Vagina (tissue), 2 donors: ENCODE results near the gene KIF5A. TPM values are rescaled to one million over a fixed set of nuclear protein-coding genes. Genes with fewer than 3 reads are reported as not detected.

ENCODE experiments used
- DNase-seq, 2 donors: peaks; one replicate each; pipeline ENCODE4 v3.0.0-alpha.2; 2017; ENCODE audit errors: extremely low spot score in 2 of 2
- H3K27ac ChIP-seq: fragments of 200-600 bp; sonication (generic); one replicate; pipeline ENCODE4 v1.5.1; 2019
- H3K27me3 ChIP-seq: fragments of 200-600 bp; sonication (generic); one replicate; pipeline ENCODE4 v1.5.1; 2019
- H3K36me3 ChIP-seq, 2 donors: fragments of 200-600 bp; sonication (generic); one replicate each; pipeline ENCODE4 v1.5.1; 2017 to 2019
- H3K4me1 ChIP-seq: fragments of 200-600 bp; sonication (generic); one replicate; pipeline ENCODE4 v1.5.1; 2019
- H3K4me3 ChIP-seq, 2 donors: fragments of 200-600 bp; sonication (generic); 1 replicate in 1 of 2; 2 replicates in 1 of 2; pipeline ENCODE4 v1.5.1; 2016 to 2019
- H3K9me3 ChIP-seq: fragments of 200-600 bp; sonication (generic); one replicate; pipeline ENCODE4 v1.5.1; 2019
- CTCF ChIP-seq, 3 experiments: fragments of 450-650 bp in 2 of 3; fragments of 200-600 bp in 1 of 3; sonication (generic) in 1 of 3; IDR thresholded peaks; one replicate each; pipeline ENCODE4 v1.5.1; 2017 to 2019; ENCODE audit warnings: antibody characterized with exemption in 3 of 3, mild to moderate bottlenecking in 2 of 3, moderate library complexity in 2 of 3
- POLR2A ChIP-seq, 2 donors: fragments of 450-650 bp; IDR thresholded peaks; one replicate each; pipeline ENCODE4 v1.6.1; 2017; ENCODE audit warnings: antibody characterized with exemption in 2 of 2, mild to moderate bottlenecking in 2 of 2, moderate library complexity in 2 of 2
- POLR2AphosphoS5 ChIP-seq, 2 donors: sonication (generic); formaldehyde crosslinking; IDR thresholded peaks; one replicate each; pipeline ENCODE4 v1.9.0; 2017; ENCODE audit warnings: antibody characterized with exemption in 2 of 2, mild to moderate bottlenecking in 2 of 2, low read depth in 1 of 2; ENCODE audit not compliant: insufficient read depth in 1 of 2
- intact Hi-C: fragments of 100-400 bp; cut with DNase I; formaldehyde crosslinking; loops from one replicate; pipeline ENCODE4 v1.15.1; 2023
- total RNA-seq: library from RNA; depleted of rRNA; stranded (reverse); fragments of >200 nt; gene quantifications from one replicate; pipeline ENCODE4 v1.2.3, GENCODE V29; 2016

Gene KIF5A
- total RNA-seq, 1 donor from 2014 or later = 4.4 TPM

GRCh38 chr12:57604454-57604991 is 54.7 kb downstream of the KIF5A start, which contains the start of gene DTX3:
DTX3 (plus strand) TSS chr12:57604824; CDS start chr12:57606518, 1,694 bp downstream.
- peaks cover 26% of the 10 kb centered on the region for H3K4me1 ChIP-seq
- peak within 1 kb of the TSS; percentile 99 for H3K27ac ChIP-seq
- TF ChIP-seq POLR2A (IDR thresholded peaks at IDR 0.05) (no peak), CTCF (IDR thresholded peaks at IDR 0.05) (no peak), POLR2AphosphoS5 (IDR thresholded peaks at IDR 0.05; ENCODE audit: insufficient read depth in 1 of 2, low read depth in 1 of 2) (peak in 1 of 2 donors; percentile 39)
- peaks cover 0 to 20% of the 10 kb centered on the region in 2 donors for H3K36me3 ChIP-seq
- peak within 1 kb of the TSS; percentile 64 to 76 for H3K4me3 ChIP-seq
- no peaks in the 10 kb centered on the region for H3K9me3 ChIP-seq
- no peak for DNase-seq
- intact Hi-C loops = loop anchor here (2.0 kb wide), 1 partner anchor 84 kb away; the partner anchor contains the start of gene DDIT3
- no peaks in the 10 kb centered on the region for H3K27me3 ChIP-seq

- TF ChIP-seq CTCF (IDR thresholded peaks at IDR 0.05) (no peak), POLR2AphosphoS5 (IDR thresholded peaks at IDR 0.05; ENCODE audit: insufficient read depth in 1 of 2, low read depth in 1 of 2) (no peak), POLR2A (IDR thresholded peaks at IDR 0.05) (no peak)
- Histone ChIP-seq H3K36me3 (peaks cover 0 to 13% of the 10 kb centered on the region in 2 donors), H3K4me3 (peak overlapping the region; percentile 64 to 76), H3K4me1 (peaks cover 26% of the 10 kb centered on the region), H3K27me3 (no peaks in the 10 kb centered on the region), H3K27ac (peak overlapping the region; percentile 99), H3K9me3 (no peaks in the 10 kb centered on the region)
- intact Hi-C loops = loop anchor here (2.0 to 5.0 kb wide), 2 partner anchors 84 to 1992 kb away; partner anchors contain the start of genes DDIT3 and SLC16A7
- no peak for DNase-seq
These were observed 55.4 kb downstream of the KIF5A start for GRCh38 chr12:57604992-57605810.

GRCh38 chr12:57605811-57606311 is 56.0 kb downstream of the KIF5A start:
- peaks cover 28% of the 10 kb centered on the region for H3K4me1 ChIP-seq

GRCh38 chr12:57606399-57606798 is 56.6 kb downstream of the KIF5A start:
- H3K27ac ChIP-seq = peak overlapping the region; percentile 99
- intact Hi-C loops = loop anchor here (5.0 kb wide), 1 partner anchor 1991 kb away; the partner anchor contains the start of gene SLC16A7
- no peaks in the 10 kb centered on the region for H3K27me3 ChIP-seq
- no peak for TF ChIP-seq POLR2AphosphoS5 (IDR thresholded peaks at IDR 0.05; ENCODE audit: insufficient read depth in 1 of 2, low read depth in 1 of 2)
- TF ChIP-seq CTCF (IDR thresholded peaks at IDR 0.05) = no peak
- no peak for TF ChIP-seq POLR2A (IDR thresholded peaks at IDR 0.05)
- H3K9me3 ChIP-seq = no peaks in the 10 kb centered on the region
- no peak overlapping the region for H3K4me3 ChIP-seq
- no peak for DNase-seq
- peaks cover 31% of the 10 kb centered on the region for H3K4me1 ChIP-seq
- peaks cover 0 to 4% of the 10 kb centered on the region in 2 donors for H3K36me3 ChIP-seq

More at GRCh38 chr12:57605811-57606311, 56.0 kb downstream of the KIF5A start:
- Histone ChIP-seq H3K27me3 (no peaks in the 10 kb centered on the region), H3K9me3 (no peaks in the 10 kb centered on the region), H3K4me3 (peak overlapping the region; percentile 64 to 76), H3K27ac (peak overlapping the region; percentile 99), H3K36me3 (peaks cover 0 to 7% of the 10 kb centered on the region in 2 donors)
- DNase-seq = no peak
- intact Hi-C loops = loop anchor here (2.0 to 5.0 kb wide), 2 partner anchors 85 to 1991 kb away; partner anchors contain the start of genes DDIT3 and SLC16A7
- TF ChIP-seq CTCF (IDR thresholded peaks at IDR 0.05) (no peak), POLR2AphosphoS5 (IDR thresholded peaks at IDR 0.05; ENCODE audit: insufficient read depth in 1 of 2, low read depth in 1 of 2) (no peak), POLR2A (IDR thresholded peaks at IDR 0.05) (no peak)
